ENCODE data around the gene CLTC.

The CLTC gene

GRCh38 chr17:59642565-59642964 lies 22.9 kb downstream of the CLTC start:
- TF ChIP-seq CTCF (IDR thresholded peaks at IDR 0.05; ENCODE audit: borderline replicate concordance, control extremely low read depth, extremely low read depth, insufficient read depth, missing control alignments) = no peak

DNA sequence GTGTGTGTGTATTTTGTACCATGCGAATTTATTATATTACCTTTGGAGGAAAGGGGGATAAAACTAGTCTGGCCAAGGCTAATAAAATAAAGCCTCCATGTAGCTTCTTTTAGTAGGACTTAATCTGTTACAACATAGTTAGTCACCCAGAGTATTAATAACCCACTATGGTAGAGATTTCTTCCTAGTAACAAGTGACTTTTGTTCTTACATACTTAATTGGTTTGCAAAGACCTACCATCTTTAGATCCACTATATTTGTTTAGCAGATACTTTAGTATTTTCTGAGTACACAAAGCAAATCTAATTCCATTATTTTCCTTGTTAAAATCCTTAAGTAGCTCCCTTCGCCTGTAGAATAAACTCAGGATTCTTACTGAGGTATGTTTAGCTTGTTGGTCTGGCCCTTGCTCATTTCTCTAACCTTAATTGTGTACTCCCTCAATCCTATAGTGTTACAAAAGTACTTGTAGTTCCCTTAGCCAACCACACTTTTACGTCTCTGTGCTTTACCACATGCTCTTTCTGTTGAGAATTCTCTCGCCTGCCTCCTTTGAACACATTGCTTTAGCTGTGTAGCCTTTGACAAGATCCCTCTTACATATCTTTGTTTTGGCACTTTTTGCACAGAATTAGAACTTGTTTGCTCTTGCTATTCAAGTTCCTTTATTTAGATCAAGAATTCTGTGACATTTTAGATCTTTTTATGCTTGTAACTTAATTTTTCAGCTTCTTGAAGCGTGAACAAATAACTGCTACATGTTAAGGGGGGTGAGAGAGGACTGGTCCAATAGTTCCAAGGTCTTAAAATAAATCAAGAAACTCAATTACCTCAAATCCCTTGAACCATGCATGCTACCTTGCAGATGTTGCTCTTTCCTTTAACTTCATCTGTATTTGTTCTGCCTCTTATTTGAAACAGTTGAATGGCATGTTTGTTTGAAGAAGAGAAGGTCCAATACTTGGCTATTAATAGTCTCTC lies 23.8 kb downstream of the CLTC start:
- no peak for TF ChIP-seq CTCF (IDR thresholded peaks at IDR 0.05; ENCODE audit: borderline replicate concordance, control extremely low read depth, extremely low read depth, insufficient read depth, missing control alignments)
- in situ Hi-C loops (cut with MboI; ENCODE audit: low sequenced_read_pairs, unreplicated experiment) = no loop called here
- DNase-seq (ENCODE audit: low spot score) = no peak

More at GRCh38 chr17:59642565-59642964, 22.9 kb downstream of the CLTC start:
- in situ Hi-C loops (cut with MboI; ENCODE audit: low sequenced_read_pairs, unreplicated experiment) = no loop called here
- DNase-seq (ENCODE audit: low spot score) = no peak

- TF ChIP-seq CTCF (IDR thresholded peaks at IDR 0.05; ENCODE audit: borderline replicate concordance, control extremely low read depth, extremely low read depth, insufficient read depth, missing control alignments) = no peak
- DNase-seq (ENCODE audit: low spot score) = no peak
- in situ Hi-C loops (cut with MboI; ENCODE audit: low sequenced_read_pairs, unreplicated experiment) = no loop called here
Observed at GRCh38 chr17:59647288-59647687, 27.6 kb downstream of the CLTC start.

- DNase-seq (ENCODE audit: low spot score) = no peak
- in situ Hi-C loops (cut with MboI; ENCODE audit: low sequenced_read_pairs, unreplicated experiment) = no loop called here
- TF ChIP-seq CTCF (IDR thresholded peaks at IDR 0.05; ENCODE audit: borderline replicate concordance, control extremely low read depth, extremely low read depth, insufficient read depth, missing control alignments) = no peak
Observed at GRCh38 chr17:59649886-59650285, 30.2 kb downstream of the CLTC start.

DNA sequence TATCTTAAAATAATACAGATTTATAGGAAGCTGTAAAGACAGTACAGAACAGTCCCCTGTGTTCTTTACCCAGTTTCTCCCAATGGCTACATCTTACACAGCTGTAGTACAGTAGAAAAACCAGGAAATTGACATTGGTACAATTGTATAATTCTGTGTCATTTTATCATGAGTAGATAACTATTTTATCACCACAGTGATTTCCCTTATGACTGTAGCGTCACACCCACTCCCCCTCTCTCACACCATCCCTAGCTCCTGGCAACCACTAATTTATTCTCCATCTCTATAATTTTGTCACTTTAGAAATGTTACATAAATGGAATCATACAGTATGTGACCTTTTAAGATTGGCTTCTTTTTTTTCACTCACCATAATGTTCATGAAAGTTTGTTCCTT lies 30.9 kb downstream of the CLTC start:
- TF ChIP-seq CTCF (IDR thresholded peaks at IDR 0.05; ENCODE audit: borderline replicate concordance, control extremely low read depth, extremely low read depth, insufficient read depth, missing control alignments) = no peak
- in situ Hi-C loops (cut with MboI; ENCODE audit: low sequenced_read_pairs, unreplicated experiment) = no loop called here

DNA sequence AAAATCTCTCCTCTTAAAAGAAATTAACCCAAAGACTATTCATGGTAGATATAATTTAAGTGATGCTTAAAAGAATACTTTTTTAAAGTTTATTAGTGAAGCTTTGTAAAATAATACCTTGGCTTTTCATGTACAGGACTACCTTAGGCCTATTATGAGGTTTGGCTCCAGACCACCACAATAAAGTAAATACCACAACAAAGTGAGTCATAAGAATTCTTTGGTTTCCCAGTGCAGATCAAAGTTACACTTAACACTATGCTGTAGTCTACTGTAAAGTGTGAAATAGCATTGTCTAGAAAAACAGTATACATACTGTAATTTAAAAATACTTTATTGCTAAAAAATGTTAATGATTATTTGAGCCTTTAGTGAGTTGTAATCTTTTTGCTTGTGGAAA lies 31.7 kb downstream of the CLTC start:
- no peak for TF ChIP-seq CTCF (IDR thresholded peaks at IDR 0.05; ENCODE audit: borderline replicate concordance, control extremely low read depth, extremely low read depth, insufficient read depth, missing control alignments)
- no peak for DNase-seq (ENCODE audit: low spot score)
- in situ Hi-C loops (cut with MboI; ENCODE audit: low sequenced_read_pairs, unreplicated experiment) = no loop called here

More for the DNA sequence above, 30.9 kb downstream of the CLTC start:
- DNase-seq (ENCODE audit: low spot score) = no peak
